ENCODE results near the gene CMKLR1. TPM values are rescaled to one million over a fixed set of nuclear protein-coding genes. Genes with fewer than 3 reads are reported as not detected.

Gene CMKLR1
- total and polyA plus RNA-seq, 7 experiments from 2014 or later, result 0.06 to 8.8 (median 2.0) TPM; not detected in 2

GRCh38 chr12:108285016-108285415, 54.1 kb downstream of the CMKLR1 start:
- Histone ChIP-seq H3K4me3 (ENCODE audit: low read length) (no peak overlapping the region), H3K27ac (ENCODE audit: low read depth, low read length) (no peak overlapping the region), H3K4me1 (ENCODE audit: control insufficient read depth in 2 of 2, insufficient read depth in 2 of 2, low read length in 2 of 2) (no peaks in the 10 kb centered on the region), H3K9me3 (ENCODE audit: control insufficient read depth in 2 of 3, low read length in 3 of 3) (no peaks in the 10 kb centered on the region), H3K36me3 (ENCODE audit: control insufficient read depth in 2 of 3, insufficient read depth in 3 of 3, low read length in 3 of 3) (no peaks in the 10 kb centered on the region), H3K27me3 (ENCODE audit: control insufficient read depth in 2 of 2, insufficient read depth in 2 of 2, low read length in 2 of 2) (no peaks in the 10 kb centered on the region)
- peaks cover 0 to 40% (median 15%) of the 10 kb centered on the region in 5 donors for H3K27me3 Mint-ChIP-seq
- DNase-seq (no peak), ATAC-seq (no peak)
- ChIA-PET POLR2A (no interaction called here), CTCF (no interaction called here)
- H3K4me1 Mint-ChIP-seq, result peaks cover 0 to 16% (median 0%) of the 10 kb centered on the region in 7 donors
- H3K4me3 Mint-ChIP-seq, result no peak overlapping the region
- intact Hi-C loops (cut with micrococcal nuclease), result no loop called here
- no peaks in the 10 kb centered on the region for H3K36me3 Mint-ChIP-seq
- H3K27ac Mint-ChIP-seq, result no peak overlapping the region
- no peaks in the 10 kb centered on the region for H3K9me3 Mint-ChIP-seq

GRCh38 chr12:108284163-108284562, 54.9 kb downstream of the CMKLR1 start:
- H3K4me1 ChIP-seq (ENCODE audit: control insufficient read depth in 2 of 2, insufficient read depth in 2 of 2, low read length in 2 of 2), result no peaks in the 10 kb centered on the region
- DNase-seq (no peak), ATAC-seq (no peak)
- Mint-ChIP-seq H3K9me3 (no peaks in the 10 kb centered on the region), H3K4me3 (no peak overlapping the region), H3K36me3 (no peaks in the 10 kb centered on the region), H3K27me3 (peaks cover 0 to 35% (median 21%) of the 10 kb centered on the region in 5 donors), H3K4me1 (peaks cover 0 to 16% (median 0%) of the 10 kb centered on the region in 7 donors), H3K27ac (no peak overlapping the region)
- CTCF ChIA-PET, result no interaction called here
- POLR2A ChIA-PET, result no interaction called here
- no peaks in the 10 kb centered on the region for H3K36me3 ChIP-seq (ENCODE audit: control insufficient read depth in 2 of 3, insufficient read depth in 3 of 3, low read length in 3 of 3)
- intact Hi-C loops (cut with micrococcal nuclease), result no loop called here
- H3K27ac ChIP-seq (ENCODE audit: low read depth, low read length), result no peak overlapping the region
- H3K27me3 ChIP-seq (ENCODE audit: control insufficient read depth in 2 of 2, insufficient read depth in 2 of 2, low read length in 2 of 2), result no peaks in the 10 kb centered on the region
- no peak overlapping the region for H3K4me3 ChIP-seq (ENCODE audit: low read length)
- H3K9me3 ChIP-seq (ENCODE audit: control insufficient read depth in 2 of 3, low read length in 3 of 3), result no peaks in the 10 kb centered on the region

GRCh38 chr12:108282676-108283075, 56.4 kb downstream of the CMKLR1 start:
- H3K36me3 Mint-ChIP-seq, result no peaks in the 10 kb centered on the region
- H3K4me1 Mint-ChIP-seq, result peaks cover 0 to 16% (median 0%) of the 10 kb centered on the region in 7 donors
- Histone ChIP-seq H3K27ac (ENCODE audit: low read depth, low read length) (no peak overlapping the region), H3K27me3 (ENCODE audit: control insufficient read depth in 2 of 2, insufficient read depth in 2 of 2, low read length in 2 of 2) (no peaks in the 10 kb centered on the region), H3K4me1 (ENCODE audit: control insufficient read depth in 2 of 2, insufficient read depth in 2 of 2, low read length in 2 of 2) (no peaks in the 10 kb centered on the region), H3K4me3 (ENCODE audit: low read length) (no peak overlapping the region), H3K9me3 (ENCODE audit: control insufficient read depth in 2 of 3, low read length in 3 of 3) (no peaks in the 10 kb centered on the region), H3K36me3 (ENCODE audit: control insufficient read depth in 2 of 3, insufficient read depth in 3 of 3, low read length in 3 of 3) (no peaks in the 10 kb centered on the region)
- POLR2A ChIA-PET, result no interaction called here
- H3K9me3 Mint-ChIP-seq, result no peaks in the 10 kb centered on the region
- intact Hi-C loops (cut with micrococcal nuclease), result no loop called here
- H3K4me3 Mint-ChIP-seq, result no peak overlapping the region
- ATAC-seq (no peak), DNase-seq (no peak)
- CTCF ChIA-PET, result no interaction called here
- H3K27me3 Mint-ChIP-seq, result peaks cover 4 to 39% (median 21%) of the 10 kb centered on the region in 5 donors
- no peak overlapping the region for H3K27ac Mint-ChIP-seq

GRCh38 chr12:108282160-108282559, 57.0 kb downstream of the CMKLR1 start:
- Histone ChIP-seq H3K9me3 (ENCODE audit: control insufficient read depth in 2 of 3, low read length in 3 of 3) (no peaks in the 10 kb centered on the region), H3K27ac (ENCODE audit: low read depth, low read length) (no peak overlapping the region), H3K36me3 (ENCODE audit: control insufficient read depth in 2 of 3, insufficient read depth in 3 of 3, low read length in 3 of 3) (no peaks in the 10 kb centered on the region), H3K4me1 (ENCODE audit: control insufficient read depth in 2 of 2, insufficient read depth in 2 of 2, low read length in 2 of 2) (no peaks in the 10 kb centered on the region), H3K27me3 (ENCODE audit: control insufficient read depth in 2 of 2, insufficient read depth in 2 of 2, low read length in 2 of 2) (no peaks in the 10 kb centered on the region), H3K4me3 (ENCODE audit: low read length) (no peak overlapping the region)
- intact Hi-C loops (cut with micrococcal nuclease), result no loop called here
- no peak overlapping the region for H3K4me3 Mint-ChIP-seq
- H3K36me3 Mint-ChIP-seq, result no peaks in the 10 kb centered on the region
- H3K9me3 Mint-ChIP-seq, result peaks cover 0 to 2% (median 0%) of the 10 kb centered on the region in 11 donors
- peaks cover 7 to 38% (median 21%) of the 10 kb centered on the region in 5 donors for H3K27me3 Mint-ChIP-seq
- ChIA-PET CTCF (no interaction called here), POLR2A (no interaction called here)
- DNase-seq (no peak), ATAC-seq (no peak)
- no peak overlapping the region for H3K27ac Mint-ChIP-seq
- peaks cover 0 to 16% (median 0%) of the 10 kb centered on the region in 7 donors for H3K4me1 Mint-ChIP-seq

GRCh38 chr12:108277613-108278012, 61.5 kb downstream of the CMKLR1 start:
- H3K4me1 ChIP-seq (ENCODE audit: control insufficient read depth in 2 of 2, insufficient read depth in 2 of 2, low read length in 2 of 2), result no peaks in the 10 kb centered on the region
- ChIA-PET POLR2A (interaction anchor here (0.8 kb wide), 1 partner anchor 655 kb away, joined by 3 read pairs; no protein-coding TSS in a partner anchor), CTCF (no interaction called here)
- Mint-ChIP-seq H3K27ac (no peak overlapping the region), H3K4me3 (no peak overlapping the region), H3K4me1 (peaks cover 0 to 4% (median 0%) of the 10 kb centered on the region in 7 donors), H3K27me3 (peaks cover 5 to 35% (median 8%) of the 10 kb centered on the region in 5 donors), H3K36me3 (no peaks in the 10 kb centered on the region), H3K9me3 (peaks cover 0 to 10% (median 0%) of the 10 kb centered on the region in 11 donors)
- no peak for ATAC-seq
- H3K36me3 ChIP-seq (ENCODE audit: control insufficient read depth in 2 of 3, insufficient read depth in 3 of 3, low read length in 3 of 3), result no peaks in the 10 kb centered on the region
- no peaks in the 10 kb centered on the region for H3K9me3 ChIP-seq (ENCODE audit: control insufficient read depth in 2 of 3, low read length in 3 of 3)
- no peak overlapping the region for H3K4me3 ChIP-seq (ENCODE audit: low read length)
- H3K27me3 ChIP-seq (ENCODE audit: control insufficient read depth in 2 of 2, insufficient read depth in 2 of 2, low read length in 2 of 2), result no peaks in the 10 kb centered on the region
- DNase-seq, result no peak
- no peak overlapping the region for H3K27ac ChIP-seq (ENCODE audit: low read depth, low read length)
- intact Hi-C loops (cut with micrococcal nuclease), result no loop called here

- no peak overlapping the region for H3K4me3 Mint-ChIP-seq
- H3K27me3 ChIP-seq (ENCODE audit: control insufficient read depth in 2 of 2, insufficient read depth in 2 of 2, low read length in 2 of 2), result no peaks in the 10 kb centered on the region
- peaks cover 0 to 3% (median 0%) of the 10 kb centered on the region in 7 donors for H3K4me1 Mint-ChIP-seq
- POLR2A ChIA-PET, result no interaction called here
- H3K36me3 ChIP-seq (ENCODE audit: control insufficient read depth in 2 of 3, insufficient read depth in 3 of 3, low read length in 3 of 3), result no peaks in the 10 kb centered on the region
- DNase-seq (no peak), ATAC-seq (no peak)
- H3K27ac Mint-ChIP-seq, result no peak overlapping the region
- no peaks in the 10 kb centered on the region for H3K4me1 ChIP-seq (ENCODE audit: control insufficient read depth in 2 of 2, insufficient read depth in 2 of 2, low read length in 2 of 2)
- no peaks in the 10 kb centered on the region for H3K9me3 ChIP-seq (ENCODE audit: control insufficient read depth in 2 of 3, low read length in 3 of 3)
- peaks cover 0 to 10% (median 2%) of the 10 kb centered on the region in 11 donors for H3K9me3 Mint-ChIP-seq
- H3K27ac ChIP-seq (ENCODE audit: low read depth, low read length), result no peak overlapping the region
- H3K36me3 Mint-ChIP-seq, result peaks cover 0 to 3% (median 0%) of the 10 kb centered on the region in 5 donors
- CTCF ChIA-PET, result no interaction called here
- intact Hi-C loops (cut with micrococcal nuclease), result no loop called here
- peaks cover 0 to 26% (median 4%) of the 10 kb centered on the region in 5 donors for H3K27me3 Mint-ChIP-seq
- no peak overlapping the region for H3K4me3 ChIP-seq (ENCODE audit: low read length)
These were observed 65.9 kb downstream of the CMKLR1 start for GRCh38 chr12:108273217-108273616.

Data from naive thymus-derived CD4-positive, alpha-beta T cell (primary cell).